GM12891 (cell line): ENCODE data around the gene GRIK2.

Experiments
- PAX5 ChIP-seq: IDR thresholded peaks from 2 replicates; pipeline ENCODE4 v1.6.1; 2011; ENCODE audit warnings: low read length, moderate library complexity, mild to moderate bottlenecking; ENCODE audit not compliant: insufficient read depth, severe bottlenecking
- POLR2A ChIP-seq: IDR thresholded peaks from 2 replicates; pipeline ENCODE4 v1.6.1; 2011; ENCODE audit warnings: low read depth, low read length, control low read depth
- POLR2AphosphoS5 ChIP-seq: IDR thresholded peaks from 2 replicates; pipeline ENCODE4 v1.6.1; 2011; ENCODE audit warnings: low read depth, low read length, control low read depth
- SPI1 ChIP-seq: IDR thresholded peaks from 2 replicates; pipeline ENCODE4 v1.6.1; 2011; ENCODE audit warnings: low read depth, low read length, control low read depth
- TAF1 ChIP-seq: IDR thresholded peaks from 2 replicates; pipeline ENCODE4 v1.6.1; 2011; ENCODE audit warnings: low read depth, low read length, control low read depth

DNA sequence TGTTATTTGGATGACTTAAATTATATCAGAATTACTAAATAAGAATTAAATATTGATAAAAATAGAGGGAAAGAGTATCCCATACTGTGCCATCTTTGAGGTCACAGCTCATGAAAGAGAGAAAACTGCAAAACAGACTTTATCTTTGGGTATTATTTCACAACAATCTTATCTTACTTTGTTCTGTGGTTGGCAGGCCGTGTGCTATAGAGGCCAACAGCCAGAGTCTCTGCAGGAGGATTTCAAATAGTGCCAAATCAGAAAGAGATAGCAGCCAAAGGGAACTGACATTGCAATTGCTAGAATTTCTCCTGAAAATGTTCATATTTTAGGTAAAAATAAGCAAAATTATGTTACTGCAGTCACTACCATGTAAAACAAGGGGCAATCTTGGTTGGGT is 354.2 kb downstream of the GRIK2 start:
- TF ChIP-seq POLR2A (no peak), POLR2AphosphoS5 (no peak), SPI1 (no peak), TAF1 (no peak), PAX5 (no peak)
